Glutamatergic neuron (in vitro differentiated cells): ENCODE measurements around the gene GOLGA8A. TPM values are rescaled to one million over a fixed set of nuclear protein-coding genes. Genes with fewer than 3 reads are reported as not detected.
"Not testable (repeated sequence)": the region's sequence is repeated elsewhere in the genome, so short reads cannot be mapped to it uniquely, and the experiment has no call there.

Experiments
- DNase-seq: peaks from one replicate; pipeline ENCODE4 v3.0.0; 2022
- H3K27ac Mint-ChIP-seq: one replicate; pipeline ENCODE4 v1.8.0; 2020; ENCODE audit warnings: mild to moderate bottlenecking, mixed read lengths, inconsistent platforms; ENCODE audit not compliant: unreplicated experiment
- H3K27me3 Mint-ChIP-seq: one replicate; pipeline ENCODE4 v1.8.0; 2020; ENCODE audit warnings: mild to moderate bottlenecking, moderate library complexity, mixed read lengths, inconsistent platforms; ENCODE audit not compliant: unreplicated experiment
- H3K36me3 Mint-ChIP-seq: one replicate; pipeline ENCODE4 v1.8.0; 2020; ENCODE audit warnings: mild to moderate bottlenecking, mixed read lengths, inconsistent platforms; ENCODE audit not compliant: unreplicated experiment
- H3K4me1 Mint-ChIP-seq: one replicate; pipeline ENCODE4 v1.8.0; 2020; ENCODE audit warnings: mild to moderate bottlenecking, low read depth, mixed read lengths, inconsistent platforms; ENCODE audit not compliant: unreplicated experiment
- H3K4me3 Mint-ChIP-seq: one replicate; pipeline ENCODE4 v1.8.0; 2020; ENCODE audit warnings: mild to moderate bottlenecking, mixed read lengths, inconsistent platforms; ENCODE audit not compliant: unreplicated experiment
- H3K9me3 Mint-ChIP-seq: one replicate; pipeline ENCODE4 v1.8.0; 2020; ENCODE audit warnings: mild to moderate bottlenecking, moderate library complexity, mixed read lengths, inconsistent platforms; ENCODE audit not compliant: unreplicated experiment
- total RNA-seq: library from RNA; stranded (reverse); fragmentation: NEBNext Ultra II Directional; extraction: Animal tissue kit (Norgen Biotek cat#: 25700); gene quantifications from one replicate; pipeline ENCODE4 v1.2.1, GENCODE V29; 2021; ENCODE audit not compliant: unreplicated experiment
- TF ChIP-seq, protein P1 (sequence below): fragments of 200-600 bp; sonication (generic); IDR thresholded peaks from one replicate; pipeline ENCODE4 v1.5.0; 2021; ENCODE audit not compliant: partially characterized antibody, unreplicated experiment

Gene GOLGA8A
- total RNA-seq, 1 donor from 2014 or later = 85.7 TPM

GRCh38 chr15:34434627-34435305 lies 2.8 kb downstream of the GOLGA8A start:
- TF ChIP-seq, protein P1, sequence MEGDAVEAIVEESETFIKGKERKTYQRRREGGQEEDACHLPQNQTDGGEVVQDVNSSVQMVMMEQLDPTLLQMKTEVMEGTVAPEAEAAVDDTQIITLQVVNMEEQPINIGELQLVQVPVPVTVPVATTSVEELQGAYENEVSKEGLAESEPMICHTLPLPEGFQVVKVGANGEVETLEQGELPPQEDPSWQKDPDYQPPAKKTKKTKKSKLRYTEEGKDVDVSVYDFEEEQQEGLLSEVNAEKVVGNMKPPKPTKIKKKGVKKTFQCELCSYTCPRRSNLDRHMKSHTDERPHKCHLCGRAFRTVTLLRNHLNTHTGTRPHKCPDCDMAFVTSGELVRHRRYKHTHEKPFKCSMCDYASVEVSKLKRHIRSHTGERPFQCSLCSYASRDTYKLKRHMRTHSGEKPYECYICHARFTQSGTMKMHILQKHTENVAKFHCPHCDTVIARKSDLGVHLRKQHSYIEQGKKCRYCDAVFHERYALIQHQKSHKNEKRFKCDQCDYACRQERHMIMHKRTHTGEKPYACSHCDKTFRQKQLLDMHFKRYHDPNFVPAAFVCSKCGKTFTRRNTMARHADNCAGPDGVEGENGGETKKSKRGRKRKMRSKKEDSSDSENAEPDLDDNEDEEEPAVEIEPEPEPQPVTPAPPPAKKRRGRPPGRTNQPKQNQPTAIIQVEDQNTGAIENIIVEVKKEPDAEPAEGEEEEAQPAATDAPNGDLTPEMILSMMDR = no peak
- Mint-ChIP-seq H3K4me3 (no peak overlapping the region), H3K27me3 (peaks cover 6% of the 10 kb centered on the region)

GRCh38 chr15:34433956-34434626 lies 3.5 kb downstream of the GOLGA8A start:
- not testable (repeated sequence) for H3K4me3 Mint-ChIP-seq, H3K27me3 Mint-ChIP-seq, DNase-seq, H3K36me3 Mint-ChIP-seq, H3K9me3 Mint-ChIP-seq, H3K27ac Mint-ChIP-seq
- peaks cover 12% of the 10 kb centered on the region for H3K4me1 Mint-ChIP-seq

More at GRCh38 chr15:34434627-34435305, 2.8 kb downstream of the GOLGA8A start:
- Mint-ChIP-seq H3K36me3 (peaks cover 4% of the 10 kb centered on the region), H3K27ac (no peak overlapping the region), H3K4me1 (peaks cover 12% of the 10 kb centered on the region), H3K9me3 (peaks cover 2% of the 10 kb centered on the region)
- no peak for DNase-seq

- not testable (repeated sequence) for H3K27me3 Mint-ChIP-seq, DNase-seq, H3K36me3 Mint-ChIP-seq, H3K4me3 Mint-ChIP-seq, H3K9me3 Mint-ChIP-seq
- H3K27ac Mint-ChIP-seq = peak overlapping the region; percentile 81
- peaks cover 15% of the 10 kb centered on the region for H3K4me1 Mint-ChIP-seq
These were observed 7.0 kb downstream of the GOLGA8A start for GRCh38 chr15:34430642-34431041.

GRCh38 chr15:34423425-34424090 lies 14.1 kb downstream of the GOLGA8A start:
- not testable (repeated sequence) for H3K4me3 Mint-ChIP-seq, H3K4me1 Mint-ChIP-seq, H3K36me3 Mint-ChIP-seq, H3K9me3 Mint-ChIP-seq, DNase-seq, H3K27me3 Mint-ChIP-seq, H3K27ac Mint-ChIP-seq

DNA sequence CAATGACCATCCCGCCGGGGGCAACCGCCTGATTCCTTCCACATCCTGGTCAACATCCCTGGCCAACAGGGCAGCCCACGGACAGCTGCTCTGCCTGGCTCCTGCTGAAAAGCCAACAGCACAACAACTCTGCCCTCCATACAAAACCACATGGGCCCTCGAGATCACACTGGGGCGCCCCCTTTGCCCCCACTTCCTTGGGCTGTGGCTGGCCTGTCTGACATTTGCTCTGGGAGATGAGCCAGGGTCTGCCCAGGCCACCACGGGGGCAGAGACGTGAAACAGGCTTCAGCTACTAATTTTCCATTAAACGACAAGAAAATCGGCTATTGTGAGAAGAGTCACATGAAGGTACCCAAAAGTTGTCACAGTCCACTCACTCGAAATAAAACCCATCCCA lies 16.7 kb downstream of the GOLGA8A start:
- H3K4me1 Mint-ChIP-seq, H3K27me3 Mint-ChIP-seq, H3K9me3 Mint-ChIP-seq, H3K36me3 Mint-ChIP-seq, DNase-seq, H3K27ac Mint-ChIP-seq, H3K4me3 Mint-ChIP-seq: not testable (repeated sequence)

- not testable (repeated sequence) for H3K27me3 Mint-ChIP-seq, H3K27ac Mint-ChIP-seq, H3K36me3 Mint-ChIP-seq, H3K9me3 Mint-ChIP-seq, H3K4me1 Mint-ChIP-seq, H3K4me3 Mint-ChIP-seq, DNase-seq
These were observed 19.2 kb downstream of the GOLGA8A start for GRCh38 chr15:34418435-34418834.

GRCh38 chr15:34409511-34409910 lies 28.1 kb downstream of the GOLGA8A start:
- not testable (repeated sequence) for H3K9me3 Mint-ChIP-seq, H3K27me3 Mint-ChIP-seq, DNase-seq, H3K36me3 Mint-ChIP-seq, H3K27ac Mint-ChIP-seq, H3K4me1 Mint-ChIP-seq, H3K4me3 Mint-ChIP-seq

DNA sequence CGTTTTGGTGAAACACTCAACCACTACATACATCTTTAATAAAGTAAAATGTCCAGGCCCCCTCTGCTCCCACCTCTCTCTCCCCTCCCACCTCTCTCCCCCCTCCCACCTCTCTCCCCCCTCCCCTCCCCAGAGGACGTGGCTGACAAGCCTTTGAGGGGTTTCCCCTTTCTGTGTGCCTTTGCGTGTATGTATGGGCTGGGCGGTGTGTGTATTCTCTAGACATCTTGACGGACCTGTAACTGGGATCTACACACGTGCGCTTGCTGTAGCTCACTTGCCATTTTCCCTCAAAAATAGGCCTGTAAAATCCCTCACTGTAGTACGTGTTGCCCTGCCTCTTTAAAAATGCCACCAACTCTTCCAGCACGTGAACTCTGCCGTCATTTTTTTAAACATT lies 28.6 kb downstream of the GOLGA8A start:
- not testable (repeated sequence) for H3K27me3 Mint-ChIP-seq, H3K36me3 Mint-ChIP-seq, H3K4me1 Mint-ChIP-seq, H3K27ac Mint-ChIP-seq, H3K9me3 Mint-ChIP-seq, H3K4me3 Mint-ChIP-seq, DNase-seq

- H3K4me1 Mint-ChIP-seq, H3K36me3 Mint-ChIP-seq, H3K27me3 Mint-ChIP-seq, H3K9me3 Mint-ChIP-seq, H3K4me3 Mint-ChIP-seq, H3K27ac Mint-ChIP-seq, DNase-seq: not testable (repeated sequence)
These were observed 33.7 kb downstream of the GOLGA8A start for GRCh38 chr15:34403899-34404298.

DNA sequence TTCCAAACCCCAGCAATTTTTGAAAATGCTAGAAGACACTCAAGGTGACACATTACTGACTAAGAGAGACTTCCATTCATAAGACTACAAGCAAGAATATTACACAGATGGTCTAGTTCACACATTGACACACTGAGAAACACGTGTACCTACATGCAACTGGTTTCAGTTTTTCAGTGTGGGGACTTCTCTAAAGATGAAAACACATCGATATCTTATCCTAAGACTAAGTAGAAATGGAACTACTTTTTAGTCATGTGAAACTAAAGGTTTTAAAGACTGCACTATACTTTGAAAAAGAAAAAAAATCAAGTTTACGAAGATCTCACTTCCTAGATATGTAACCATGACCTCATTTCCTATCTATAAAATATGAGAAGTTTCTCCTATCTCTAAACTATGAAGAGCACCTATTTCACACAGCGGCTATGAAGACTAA lies 34.4 kb downstream of the GOLGA8A start:
- not testable (repeated sequence) for H3K36me3 Mint-ChIP-seq, H3K9me3 Mint-ChIP-seq, H3K4me1 Mint-ChIP-seq, H3K27me3 Mint-ChIP-seq, H3K27ac Mint-ChIP-seq, H3K4me3 Mint-ChIP-seq, DNase-seq

- H3K27ac Mint-ChIP-seq, DNase-seq, H3K9me3 Mint-ChIP-seq, H3K27me3 Mint-ChIP-seq, H3K36me3 Mint-ChIP-seq, H3K4me3 Mint-ChIP-seq, H3K4me1 Mint-ChIP-seq: not testable (repeated sequence)
These were observed 39.9 kb downstream of the GOLGA8A start for GRCh38 chr15:34397637-34398259.
